ENCODE results near the gene RAB26. TPM values are rescaled to one million over a fixed set of nuclear protein-coding genes. Genes with fewer than 3 reads are reported as not detected.

Gene RAB26
- total and polyA plus RNA-seq, 2 of the 13 experiments (the other 11 are each of a cell fraction or from before 2014, with no cell fraction given), result 0.86 to 3.6 TPM

GRCh38 chr16:2152695-2153506, 4.5 kb downstream of the RAB26 start (continued):
- TF ChIP-seq MAZ (IDR thresholded peaks at IDR 0.05; ENCODE audit: borderline replicate concordance, low read depth, low read length) (no peak), MAZ (CRISPR knock-in tag; IDR thresholded peaks at IDR 0.05; ENCODE audit: low read depth) (no peak), PRPF4 (IDR thresholded peaks at IDR 0.05; ENCODE audit: low read depth, low read length, poor library complexity, severe bottlenecking) (no peak), NFATC3 (CRISPR knock-in tag; IDR thresholded peaks at IDR 0.05) (no peak), NR0B2 (CRISPR knock-in tag; IDR thresholded peaks at IDR 0.05) (0 out of 2 replicates have a peak, but pooled peaks have one; percentile 20), ZNF703 (CRISPR knock-in tag; IDR thresholded peaks at IDR 0.05; ENCODE audit: borderline replicate concordance) (no peak), AKAP8 (CRISPR knock-in tag; IDR thresholded peaks at IDR 0.05) (peak; percentile 97), NR2F2 (IDR thresholded peaks at IDR 0.05; ENCODE audit: borderline replicate concordance, low read depth) (no peak; the same call in 1 of the 2 replicates), KDM5A (IDR thresholded peaks at IDR 0.05; ENCODE audit: borderline replicate concordance, low read length) (no peak; the same call in 1 of the 2 replicates), ZSCAN20 (CRISPR knock-in tag; IDR thresholded peaks at IDR 0.05; ENCODE audit: borderline replicate concordance) (no peak), HES4 (CRISPR knock-in tag; IDR thresholded peaks at IDR 0.05; ENCODE audit: borderline replicate concordance) (no peak), HDAC1 (CRISPR knock-in tag; IDR thresholded peaks at IDR 0.05) (no peak), ZNF577 (CRISPR knock-in tag; IDR thresholded peaks at IDR 0.05; ENCODE audit: borderline replicate concordance, low read depth) (no peak), MTF1 (CRISPR knock-in tag; IDR thresholded peaks at IDR 0.05) (no peak), TMF1 (CRISPR knock-in tag; IDR thresholded peaks at IDR 0.05; ENCODE audit: low read depth) (no peak), PHB2 (IDR thresholded peaks at IDR 0.05; ENCODE audit: partially characterized antibody) (no peak), MAX (IDR thresholded peaks at IDR 0.05) (no peak; the same call in 1 of the 2 replicates)
- TF ChIP-seq, protein P1, sequence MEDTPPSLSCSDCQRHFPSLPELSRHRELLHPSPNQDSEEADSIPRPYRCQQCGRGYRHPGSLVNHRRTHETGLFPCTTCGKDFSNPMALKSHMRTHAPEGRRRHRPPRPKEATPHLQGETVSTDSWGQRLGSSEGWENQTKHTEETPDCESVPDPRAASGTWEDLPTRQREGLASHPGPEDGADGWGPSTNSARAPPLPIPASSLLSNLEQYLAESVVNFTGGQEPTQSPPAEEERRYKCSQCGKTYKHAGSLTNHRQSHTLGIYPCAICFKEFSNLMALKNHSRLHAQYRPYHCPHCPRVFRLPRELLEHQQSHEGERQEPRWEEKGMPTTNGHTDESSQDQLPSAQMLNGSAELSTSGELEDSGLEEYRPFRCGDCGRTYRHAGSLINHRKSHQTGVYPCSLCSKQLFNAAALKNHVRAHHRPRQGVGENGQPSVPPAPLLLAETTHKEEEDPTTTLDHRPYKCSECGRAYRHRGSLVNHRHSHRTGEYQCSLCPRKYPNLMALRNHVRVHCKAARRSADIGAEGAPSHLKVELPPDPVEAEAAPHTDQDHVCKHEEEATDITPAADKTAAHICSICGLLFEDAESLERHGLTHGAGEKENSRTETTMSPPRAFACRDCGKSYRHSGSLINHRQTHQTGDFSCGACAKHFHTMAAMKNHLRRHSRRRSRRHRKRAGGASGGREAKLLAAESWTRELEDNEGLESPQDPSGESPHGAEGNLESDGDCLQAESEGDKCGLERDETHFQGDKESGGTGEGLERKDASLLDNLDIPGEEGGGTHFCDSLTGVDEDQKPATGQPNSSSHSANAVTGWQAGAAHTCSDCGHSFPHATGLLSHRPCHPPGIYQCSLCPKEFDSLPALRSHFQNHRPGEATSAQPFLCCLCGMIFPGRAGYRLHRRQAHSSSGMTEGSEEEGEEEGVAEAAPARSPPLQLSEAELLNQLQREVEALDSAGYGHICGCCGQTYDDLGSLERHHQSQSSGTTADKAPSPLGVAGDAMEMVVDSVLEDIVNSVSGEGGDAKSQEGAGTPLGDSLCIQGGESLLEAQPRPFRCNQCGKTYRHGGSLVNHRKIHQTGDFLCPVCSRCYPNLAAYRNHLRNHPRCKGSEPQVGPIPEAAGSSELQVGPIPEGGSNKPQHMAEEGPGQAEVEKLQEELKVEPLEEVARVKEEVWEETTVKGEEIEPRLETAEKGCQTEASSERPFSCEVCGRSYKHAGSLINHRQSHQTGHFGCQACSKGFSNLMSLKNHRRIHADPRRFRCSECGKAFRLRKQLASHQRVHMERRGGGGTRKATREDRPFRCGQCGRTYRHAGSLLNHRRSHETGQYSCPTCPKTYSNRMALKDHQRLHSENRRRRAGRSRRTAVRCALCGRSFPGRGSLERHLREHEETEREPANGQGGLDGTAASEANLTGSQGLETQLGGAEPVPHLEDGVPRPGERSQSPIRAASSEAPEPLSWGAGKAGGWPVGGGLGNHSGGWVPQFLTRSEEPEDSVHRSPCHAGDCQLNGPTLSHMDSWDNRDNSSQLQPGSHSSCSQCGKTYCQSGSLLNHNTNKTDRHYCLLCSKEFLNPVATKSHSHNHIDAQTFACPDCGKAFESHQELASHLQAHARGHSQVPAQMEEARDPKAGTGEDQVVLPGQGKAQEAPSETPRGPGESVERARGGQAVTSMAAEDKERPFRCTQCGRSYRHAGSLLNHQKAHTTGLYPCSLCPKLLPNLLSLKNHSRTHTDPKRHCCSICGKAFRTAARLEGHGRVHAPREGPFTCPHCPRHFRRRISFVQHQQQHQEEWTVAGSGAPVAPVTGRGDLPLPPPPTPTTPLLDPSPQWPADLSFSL (CRISPR knock-in tag; IDR thresholded peaks at IDR 0.05), result no peak
- TF ChIP-seq, protein P2, sequence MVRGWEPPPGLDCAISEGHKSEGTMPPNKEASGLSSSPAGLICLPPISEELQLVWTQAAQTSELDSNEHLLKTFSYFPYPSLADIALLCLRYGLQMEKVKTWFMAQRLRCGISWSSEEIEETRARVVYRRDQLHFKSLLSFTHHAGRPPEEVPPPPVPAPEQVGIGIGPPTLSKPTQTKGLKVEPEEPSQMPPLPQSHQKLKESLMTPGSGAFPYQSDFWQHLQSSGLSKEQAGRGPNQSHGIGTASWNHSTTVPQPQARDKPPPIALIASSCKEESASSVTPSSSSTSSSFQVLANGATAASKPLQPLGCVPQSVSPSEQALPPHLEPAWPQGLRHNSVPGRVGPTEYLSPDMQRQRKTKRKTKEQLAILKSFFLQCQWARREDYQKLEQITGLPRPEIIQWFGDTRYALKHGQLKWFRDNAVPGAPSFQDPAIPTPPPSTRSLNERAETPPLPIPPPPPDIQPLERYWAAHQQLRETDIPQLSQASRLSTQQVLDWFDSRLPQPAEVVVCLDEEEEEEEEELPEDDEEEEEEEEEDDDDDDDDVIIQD (CRISPR knock-in tag; IDR thresholded peaks at IDR 0.05; ENCODE audit: low read depth), result no peak
